Type B pancreatic cell (in vitro differentiated cells): ENCODE data around the gene KLF9. TPM values are rescaled to one million over a fixed set of nuclear protein-coding genes. Genes with fewer than 3 reads are reported as not detected.

Experiments used
- DNase-seq: peaks from one replicate; pipeline ENCODE4 v3.0.0; 2021; ENCODE audit warnings: mixed read lengths; ENCODE audit not compliant: unreplicated experiment; ENCODE audit errors: extremely low spot score
- H3K27ac Mint-ChIP-seq: 2 replicates; pipeline ENCODE4 v1.8.0; 2021; ENCODE audit warnings: mild to moderate bottlenecking, mixed read lengths
- H3K27me3 Mint-ChIP-seq: 2 replicates; pipeline ENCODE4 v1.8.0; 2021; ENCODE audit warnings: mixed read lengths
- H3K36me3 Mint-ChIP-seq: 2 replicates; pipeline ENCODE4 v1.8.0; 2021; ENCODE audit warnings: mixed read lengths
- H3K4me1 Mint-ChIP-seq: one replicate; pipeline ENCODE4 v1.8.0; 2021; ENCODE audit warnings: mixed read lengths; ENCODE audit not compliant: unreplicated experiment
- H3K4me3 Mint-ChIP-seq: 2 replicates; pipeline ENCODE4 v1.8.0; 2021; ENCODE audit warnings: mild to moderate bottlenecking, mixed read lengths
- H3K9me3 Mint-ChIP-seq: 2 replicates; pipeline ENCODE4 v1.8.0; 2021; ENCODE audit warnings: mixed read lengths
- CTCF ChIP-seq: fragments of 200-600 bp; sonication (generic); conservative IDR thresholded peaks from 2 replicates; pipeline ENCODE4 v1.5.0; 2021; ENCODE audit warnings: antibody characterized with exemption, mild to moderate bottlenecking
- long read RNA-seq: library from polyadenylated mRNA; unstranded; transcript quantifications from one replicate; pipeline ENCODE4 v2.0.0, GENCODE V29; 2020
- total RNA-seq: library from RNA; stranded (reverse); gene quantifications from 2 replicates; pipeline ENCODE4 v1.2.1, GENCODE V29; 2021; ENCODE audit warnings: low replicate concordance

The KLF9 gene
- 16.7 and 21.6 TPM in 2 replicates for total RNA-seq
- long read RNA-seq, partial matches to known transcripts, result 0 of 7 reads
- long read RNA-seq, other reads (novel, unspliced or antisense), result 7 of 7 reads

- TF ChIP-seq CTCF, result no peak
- H3K4me3 Mint-ChIP-seq, result peak within 1 kb of the TSS; percentile 99
- H3K9me3 Mint-ChIP-seq, result no peaks in the 10 kb centered on the region
- DNase-seq, result peak; percentile 84
- peaks cover 31% of the 10 kb centered on the region for H3K4me1 Mint-ChIP-seq
- H3K27me3 Mint-ChIP-seq, result peaks cover 11% of the 10 kb centered on the region
- H3K27ac Mint-ChIP-seq, result peak within 1 kb of the TSS; percentile 100
- no peaks in the 10 kb centered on the region for H3K36me3 Mint-ChIP-seq
Observed at GRCh38 chr9:70413799-70414775, at the start of gene KLF9. Gene KLF9 (minus strand): TSS chr9:70414657. CDS start chr9:70413363, 1,294 bp downstream.

GRCh38 chr9:70463877-70464276 lies 49.4 kb upstream of the KLF9 start:
- H3K27ac Mint-ChIP-seq, result no peak overlapping the region
- DNase-seq, result no peak
- no peaks in the 10 kb centered on the region for H3K27me3 Mint-ChIP-seq
- no peak overlapping the region for H3K4me3 Mint-ChIP-seq
- H3K36me3 Mint-ChIP-seq, result no peaks in the 10 kb centered on the region
- TF ChIP-seq CTCF, result no peak
- no peaks in the 10 kb centered on the region for H3K9me3 Mint-ChIP-seq
- H3K4me1 Mint-ChIP-seq, result no peaks in the 10 kb centered on the region

- H3K9me3 Mint-ChIP-seq, result no peaks in the 10 kb centered on the region
- H3K4me1 Mint-ChIP-seq, result no peaks in the 10 kb centered on the region
- no peak overlapping the region for H3K27ac Mint-ChIP-seq
- no peaks in the 10 kb centered on the region for H3K36me3 Mint-ChIP-seq
- DNase-seq, result no peak
- H3K4me3 Mint-ChIP-seq, result no peak overlapping the region
- H3K27me3 Mint-ChIP-seq, result no peaks in the 10 kb centered on the region
- no peak for TF ChIP-seq CTCF
Observed at GRCh38 chr9:70462300-70462699, 47.8 kb upstream of the KLF9 start.

- no peak overlapping the region for H3K4me3 Mint-ChIP-seq
- peaks cover 12% of the 10 kb centered on the region for H3K4me1 Mint-ChIP-seq
- no peak for DNase-seq
- no peaks in the 10 kb centered on the region for H3K27me3 Mint-ChIP-seq
- no peak for TF ChIP-seq CTCF
- peaks cover 3% of the 10 kb centered on the region for H3K9me3 Mint-ChIP-seq
- H3K36me3 Mint-ChIP-seq, result no peaks in the 10 kb centered on the region
- no peak overlapping the region for H3K27ac Mint-ChIP-seq
Observed at GRCh38 chr9:70457235-70457634, 42.8 kb upstream of the KLF9 start.

- peaks cover 3% of the 10 kb centered on the region for H3K9me3 Mint-ChIP-seq
- DNase-seq, result no peak
- H3K4me1 Mint-ChIP-seq, result peaks cover 12% of the 10 kb centered on the region
- no peak for TF ChIP-seq CTCF
- no peaks in the 10 kb centered on the region for H3K36me3 Mint-ChIP-seq
- H3K4me3 Mint-ChIP-seq, result no peak overlapping the region
- no peaks in the 10 kb centered on the region for H3K27me3 Mint-ChIP-seq
- peak overlapping the region; percentile 48 for H3K27ac Mint-ChIP-seq
Observed at GRCh38 chr9:70455993-70456704, 41.7 kb upstream of the KLF9 start.
